Body of pancreas (tissue), 4 donors: ENCODE results near the gene AP1G1.

Source experiments
- POLR2A ChIP-seq, 3 donors: fragments of 450-650 bp; IDR thresholded peaks; one replicate each; pipeline ENCODE4 v1.6.1; 2016; ENCODE audit warnings: antibody characterized with exemption in 3 of 3, mild to moderate bottlenecking in 2 of 3
- TF ChIP-seq, protein P1 (sequence below), 7 experiments: fragments of 450-650 bp in 4 of 7; fragments of 200-600 bp in 3 of 7; sonication (generic) in 3 of 7; IDR thresholded peaks; one replicate each; pipeline ENCODE4 v1.5.1; 2016 to 2019; ENCODE audit warnings: antibody characterized with exemption in 7 of 7

DNA sequence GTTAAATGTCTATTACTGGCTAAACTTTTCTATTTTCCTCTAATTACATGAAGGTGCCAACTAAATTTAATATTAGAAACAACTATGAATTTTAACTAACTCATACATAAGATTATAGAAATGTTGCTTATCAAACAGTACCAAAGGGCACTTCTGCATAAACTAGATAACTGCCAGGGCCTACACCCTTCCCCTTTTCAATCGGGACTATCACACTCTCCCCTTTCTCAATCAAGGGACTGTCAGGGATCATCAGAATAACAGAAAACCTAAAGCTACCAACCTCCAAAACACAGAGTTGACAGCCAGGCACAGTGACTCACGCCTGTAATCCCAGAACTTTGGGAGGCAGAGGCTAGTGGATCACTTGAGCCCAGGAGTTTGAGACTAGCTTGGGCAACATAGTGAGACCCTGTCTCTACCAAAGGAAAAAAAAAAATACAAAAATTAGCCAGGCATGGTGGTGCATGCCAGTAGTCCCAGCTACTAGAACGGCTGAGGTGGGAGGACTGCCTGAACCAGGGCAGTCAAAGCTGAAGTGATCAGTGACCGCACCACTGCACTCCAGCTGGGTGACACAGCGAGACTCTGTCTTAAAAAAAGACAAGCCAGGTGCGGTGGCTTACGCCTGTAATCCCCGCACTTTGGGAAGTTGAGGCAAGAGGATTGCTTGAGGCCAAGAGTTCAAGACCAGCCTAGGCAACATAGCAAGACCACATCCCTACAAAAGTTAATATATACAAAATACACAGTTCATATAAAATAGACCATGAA lies 80.9 kb downstream of the AP1G1 start:
- TF ChIP-seq, protein P1, sequence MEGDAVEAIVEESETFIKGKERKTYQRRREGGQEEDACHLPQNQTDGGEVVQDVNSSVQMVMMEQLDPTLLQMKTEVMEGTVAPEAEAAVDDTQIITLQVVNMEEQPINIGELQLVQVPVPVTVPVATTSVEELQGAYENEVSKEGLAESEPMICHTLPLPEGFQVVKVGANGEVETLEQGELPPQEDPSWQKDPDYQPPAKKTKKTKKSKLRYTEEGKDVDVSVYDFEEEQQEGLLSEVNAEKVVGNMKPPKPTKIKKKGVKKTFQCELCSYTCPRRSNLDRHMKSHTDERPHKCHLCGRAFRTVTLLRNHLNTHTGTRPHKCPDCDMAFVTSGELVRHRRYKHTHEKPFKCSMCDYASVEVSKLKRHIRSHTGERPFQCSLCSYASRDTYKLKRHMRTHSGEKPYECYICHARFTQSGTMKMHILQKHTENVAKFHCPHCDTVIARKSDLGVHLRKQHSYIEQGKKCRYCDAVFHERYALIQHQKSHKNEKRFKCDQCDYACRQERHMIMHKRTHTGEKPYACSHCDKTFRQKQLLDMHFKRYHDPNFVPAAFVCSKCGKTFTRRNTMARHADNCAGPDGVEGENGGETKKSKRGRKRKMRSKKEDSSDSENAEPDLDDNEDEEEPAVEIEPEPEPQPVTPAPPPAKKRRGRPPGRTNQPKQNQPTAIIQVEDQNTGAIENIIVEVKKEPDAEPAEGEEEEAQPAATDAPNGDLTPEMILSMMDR (IDR thresholded peaks at IDR 0.05): no peak
- no peak for TF ChIP-seq POLR2A (IDR thresholded peaks at IDR 0.05)
